HEK293T (cell line): ENCODE data around the gene RAD51.
"Not testable (repeated sequence)": the region's sequence is repeated elsewhere in the genome, so short reads cannot be mapped to it uniquely, and the experiment has no call there.

Source experiments
- CTCF ChIA-PET: fragments of 350-600 bp; formaldehyde crosslinking; extraction: SDS; loops from one replicate; lab custom pipeline; 2021; ENCODE audit warnings: antibody characterized with exemption, inconsistent platforms; lab: Yijun Ruan, JAX
- POLR2A ChIA-PET: fragments of 350-600 bp; formaldehyde crosslinking; extraction: SDS; loops from one replicate; lab custom pipeline; 2020; ENCODE audit warnings: antibody characterized with exemption, inconsistent platforms; lab: Yijun Ruan, JAX
- DNase-seq: peaks from one replicate; pipeline ENCODE4 v3.0.0; 2012; ENCODE audit warnings: mixed read lengths; ENCODE audit errors: extremely low spot score
- ARNT ChIP-seq: fragments of 450-650 bp; IDR thresholded peaks from 2 replicates; pipeline ENCODE4 v1.6.1; 2017; ENCODE audit warnings: mild to moderate bottlenecking
- BHLHE40 ChIP-seq: fragments of 450-650 bp; IDR thresholded peaks from 2 replicates; pipeline ENCODE4 v1.6.1; 2016; ENCODE audit warnings: mild to moderate bottlenecking, moderate library complexity, borderline replicate concordance
- CTBP1 ChIP-seq: fragments of 450-650 bp; IDR thresholded peaks from 2 replicates; pipeline ENCODE4 v1.6.1; 2016; ENCODE audit warnings: borderline replicate concordance
- ELF4 ChIP-seq: fragments of 450-650 bp; IDR thresholded peaks from 2 replicates; pipeline ENCODE4 v1.6.1; 2017; ENCODE audit warnings: antibody characterized with exemption
- FOXA1 ChIP-seq: fragments of 450-650 bp; IDR thresholded peaks from 2 replicates; pipeline ENCODE4 v1.6.1; 2016; ENCODE audit warnings: mild to moderate bottlenecking
- FOXK2 ChIP-seq: fragments of 450-650 bp; IDR thresholded peaks from 2 replicates; pipeline ENCODE4 v1.6.1; 2016; ENCODE audit warnings: mild to moderate bottlenecking
- FOXM1 ChIP-seq: fragments of 450-650 bp; IDR thresholded peaks from 2 replicates; pipeline ENCODE4 v1.6.1; 2017; ENCODE audit warnings: mild to moderate bottlenecking, borderline replicate concordance
- HDGF ChIP-seq: fragments of 450-650 bp; IDR thresholded peaks from 2 replicates; pipeline ENCODE4 v1.6.1; 2017; ENCODE audit warnings: antibody characterized with exemption, borderline replicate concordance
- L3MBTL2 ChIP-seq: fragments of 450-650 bp; conservative IDR thresholded peaks from 2 replicates; pipeline ENCODE4 v1.6.1; 2016; ENCODE audit warnings: mild to moderate bottlenecking
- LEF1 ChIP-seq: fragments of 450-650 bp; IDR thresholded peaks from 2 replicates; pipeline ENCODE4 v1.6.1; 2017; ENCODE audit warnings: mild to moderate bottlenecking, borderline replicate concordance
- NFRKB ChIP-seq: fragments of 450-650 bp; IDR thresholded peaks from 2 replicates; pipeline ENCODE4 v1.6.1; 2016; ENCODE audit warnings: mild to moderate bottlenecking, moderate library complexity
- SP1 ChIP-seq: fragments of 450-650 bp; IDR thresholded peaks from 2 replicates; pipeline ENCODE4 v1.6.1; 2017
- SUZ12 ChIP-seq: fragments of 450-650 bp; IDR thresholded peaks from 2 replicates; pipeline ENCODE4 v1.6.1; 2016; ENCODE audit warnings: mild to moderate bottlenecking
- TARDBP ChIP-seq: fragments of 450-650 bp; IDR thresholded peaks from 2 replicates; pipeline ENCODE4 v1.6.1; 2016
- ZNF384 ChIP-seq: fragments of 450-650 bp; IDR thresholded peaks from 2 replicates; pipeline ENCODE4 v1.6.1; 2016
- TF ChIP-seq, protein P1 (sequence below): fragments of 450-650 bp; IDR thresholded peaks from 2 replicates; pipeline ENCODE4 v1.6.1; 2016

RAD51 gene

DNA sequence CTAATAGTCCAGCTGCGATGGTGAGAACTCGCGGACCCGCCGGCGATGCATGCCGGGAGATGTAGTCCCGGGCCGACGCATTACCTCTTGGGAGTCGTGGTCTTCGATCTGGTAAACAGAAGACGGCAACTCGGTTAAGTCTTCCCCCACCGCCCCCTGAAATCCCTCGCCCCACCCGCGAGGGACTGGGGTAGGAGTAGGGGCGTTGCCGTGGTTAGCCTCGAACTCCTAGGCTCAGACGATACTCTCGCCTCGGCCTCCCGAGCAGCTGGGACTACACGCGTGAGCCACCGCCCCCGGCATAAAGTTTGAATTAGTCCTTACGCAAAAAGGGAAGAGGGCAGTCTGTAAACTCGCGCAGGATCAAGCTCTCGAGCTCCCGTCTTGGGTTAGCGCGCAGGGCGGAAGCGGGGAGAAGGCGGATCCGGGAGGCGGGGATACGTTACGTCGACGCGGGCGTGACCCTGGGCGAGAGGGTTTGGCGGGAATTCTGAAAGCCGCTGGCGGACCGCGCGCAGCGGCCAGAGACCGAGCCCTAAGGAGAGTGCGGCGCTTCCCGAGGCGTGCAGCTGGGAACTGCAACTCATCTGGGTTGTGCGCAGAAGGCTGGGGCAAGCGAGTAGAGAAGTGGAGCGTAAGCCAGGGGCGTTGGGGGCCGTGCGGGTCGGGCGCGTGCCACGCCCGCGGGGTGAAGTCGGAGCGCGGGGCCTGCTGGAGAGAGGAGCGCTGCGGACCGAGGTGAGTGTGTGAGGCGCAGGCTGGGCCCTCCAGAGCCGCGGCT lies at the start of gene RAD51:
Gene RAD51, plus strand, starts transcription at position 487 of the 781 bp plus-strand sequence. CDS start 3,585 bp downstream, outside the sequence.
- peak; percentile 82 for DNase-seq
- TF ChIP-seq L3MBTL2, result peak; percentile 87
- no peak for TF ChIP-seq CTBP1
- ChIA-PET CTCF (interaction anchor here (0.6 to 1.2 kb wide), 5 partner anchors 11 to 163 kb away, joined by 3 to 8 read pairs (median 4); no protein-coding TSS in a partner anchor), POLR2A (interaction anchor here (0.6 to 2.4 kb wide), 20 partner anchors 9 to 258 kb away, joined by 3 to 9 read pairs (median 6); partner anchors contain the start of genes CHAC1, DNAJC17, RPUSD2 and VPS18)

DNA sequence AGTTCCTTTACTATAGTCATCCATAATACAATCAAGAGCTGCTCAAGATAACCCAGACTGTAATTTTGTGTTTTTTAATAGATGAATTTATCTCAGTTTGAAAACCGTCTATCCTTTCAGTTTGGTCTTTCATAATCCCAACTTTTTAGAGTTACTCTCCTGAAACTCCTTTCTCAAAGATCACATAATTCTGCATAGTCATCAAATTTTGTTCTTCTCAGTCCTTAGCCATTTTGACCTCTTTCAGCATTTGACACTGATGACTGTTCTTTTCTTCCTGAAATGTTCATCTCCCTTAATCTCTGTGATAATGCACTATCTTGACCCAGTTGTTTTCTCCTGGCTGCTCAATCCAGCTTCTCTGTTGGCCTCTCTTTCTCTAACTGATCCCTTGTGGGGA lies 47.5 kb upstream of the RAD51 start:
- ChIA-PET CTCF (no interaction called here), POLR2A (no interaction called here)
- TF ChIP-seq SUZ12 (no peak), FOXM1 (no peak), SP1 (no peak), FOXK2 (no peak), CTBP1 (no peak), ARNT (no peak), ZNF384 (no peak), FOXA1 (no peak), L3MBTL2 (no peak), NFRKB (no peak), LEF1 (no peak), TARDBP (no peak), ELF4 (no peak), HDGF (no peak), BHLHE40 (no peak)
- TF ChIP-seq, protein P1, sequence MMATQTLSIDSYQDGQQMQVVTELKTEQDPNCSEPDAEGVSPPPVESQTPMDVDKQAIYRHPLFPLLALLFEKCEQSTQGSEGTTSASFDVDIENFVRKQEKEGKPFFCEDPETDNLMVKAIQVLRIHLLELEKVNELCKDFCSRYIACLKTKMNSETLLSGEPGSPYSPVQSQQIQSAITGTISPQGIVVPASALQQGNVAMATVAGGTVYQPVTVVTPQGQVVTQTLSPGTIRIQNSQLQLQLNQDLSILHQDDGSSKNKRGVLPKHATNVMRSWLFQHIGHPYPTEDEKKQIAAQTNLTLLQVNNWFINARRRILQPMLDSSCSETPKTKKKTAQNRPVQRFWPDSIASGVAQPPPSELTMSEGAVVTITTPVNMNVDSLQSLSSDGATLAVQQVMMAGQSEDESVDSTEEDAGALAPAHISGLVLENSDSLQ, result no peak
- DNase-seq, result no peak

- TF ChIP-seq, protein P1, result no peak
- TF ChIP-seq L3MBTL2 (no peak), FOXA1 (no peak), LEF1 (no peak), FOXM1 (no peak), HDGF (no peak), ZNF384 (no peak)
- ChIA-PET CTCF (no interaction called here), POLR2A (no interaction called here)
- DNase-seq, result no peak
These were observed 44.5 kb upstream of the RAD51 start for GRCh38 chr15:40650479-40650878.

DNA sequence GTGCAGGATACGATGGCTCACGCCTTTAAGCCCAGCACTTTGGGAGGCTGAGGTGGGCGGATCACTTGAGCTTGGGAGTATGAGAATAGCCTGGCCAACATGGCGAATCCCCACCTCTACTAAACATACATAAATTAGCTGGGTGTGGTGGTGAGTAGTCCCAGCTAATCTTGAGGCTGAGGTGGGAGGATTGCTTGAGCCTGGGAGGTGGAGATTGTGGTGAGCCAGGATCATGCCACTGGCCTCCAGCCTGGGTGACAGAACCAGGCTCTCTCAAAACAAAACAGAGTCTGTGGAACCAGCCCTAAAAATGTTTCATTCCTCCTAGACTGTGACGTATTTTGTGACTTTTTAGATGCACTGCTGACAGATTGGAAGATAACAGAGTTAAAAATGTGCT lies 34.3 kb upstream of the RAD51 start:
- ChIA-PET CTCF (no interaction called here), POLR2A (no interaction called here)
- no peak for DNase-seq
- TF ChIP-seq HDGF, result no peak

GRCh38 chr15:40664909-40665308 lies 30.1 kb upstream of the RAD51 start:
- CTCF ChIA-PET, result no interaction called here
- POLR2A ChIA-PET, result interaction anchor here (0.6 kb wide), 1 partner anchor 819 kb away, joined by 4 read pairs; no protein-coding TSS in a partner anchor
- TF ChIP-seq FOXK2, result no peak
- no peak for TF ChIP-seq TARDBP
- TF ChIP-seq, protein P1, result no peak
- no peak for TF ChIP-seq FOXM1
- no peak for TF ChIP-seq LEF1
- TF ChIP-seq SP1, result no peak
- no peak for TF ChIP-seq BHLHE40
- no peak for TF ChIP-seq ARNT
- TF ChIP-seq NFRKB, result no peak
- no peak for TF ChIP-seq CTBP1
- no peak for TF ChIP-seq HDGF
- no peak for TF ChIP-seq FOXA1
- TF ChIP-seq L3MBTL2, result no peak
- no peak for TF ChIP-seq SUZ12
- no peak for DNase-seq

- POLR2A ChIA-PET, result interaction anchor here (1.0 kb wide), 1 partner anchor 18 kb away, joined by 4 read pairs; the partner anchor contains the start of gene RAD51
- CTCF ChIA-PET, DNase-seq: not testable (repeated sequence)
These were observed 18.7 kb upstream of the RAD51 start for GRCh38 chr15:40676290-40676689.

DNA sequence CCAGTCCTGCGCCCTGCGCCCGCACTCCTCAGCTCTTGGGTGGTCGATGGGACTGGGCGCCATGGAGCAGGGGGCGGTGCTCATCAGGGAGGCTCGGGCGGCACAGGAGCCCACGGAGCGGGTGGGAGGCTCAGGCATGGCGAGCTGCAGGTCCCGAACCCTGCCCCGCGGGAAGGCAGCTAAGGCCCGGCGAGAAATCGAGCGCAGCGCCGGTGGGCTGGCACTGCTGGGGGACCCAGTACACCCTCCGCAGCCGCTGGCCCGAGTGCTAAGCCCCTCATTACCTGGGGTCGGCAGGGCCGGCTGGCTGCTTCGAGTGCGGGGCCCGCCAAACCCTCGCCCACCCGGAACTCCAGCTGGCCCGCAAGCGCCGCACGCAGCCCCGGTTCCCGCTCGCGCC lies 18.1 kb upstream of the RAD51 start:
- CTCF ChIA-PET, DNase-seq: not testable (repeated sequence)
- POLR2A ChIA-PET, result interaction anchor here (1.0 kb wide), 1 partner anchor 18 kb away, joined by 4 read pairs; the partner anchor contains the start of gene RAD51
